CD4-positive, alpha-beta T cell (primary cell): ENCODE measurements around the gene SPTBN5. TPM values are rescaled to one million over a fixed set of nuclear protein-coding genes. Genes with fewer than 3 reads are reported as not detected.

Source experiments
- ATAC-seq: fragments of 200-7000 bp; cut with Tn5 transposase; one replicate; pipeline ENCODE4 v1.10.0; 2022; ENCODE audit warnings: mild to moderate bottlenecking; ENCODE audit not compliant: poor library complexity
- CTCF ChIA-PET: fragments of 350-600 bp; sonication (Branson Sonifier 250); formaldehyde crosslinking; loops from one replicate; lab custom pipeline; 2021; ENCODE audit warnings: antibody characterized with exemption, inconsistent platforms; lab: Charles Lee
- POLR2A ChIA-PET: fragments of 350-600 bp; sonication (Branson Sonifier 250); formaldehyde crosslinking; loops from one replicate; lab custom pipeline; 2021; ENCODE audit warnings: antibody characterized with exemption, inconsistent platforms; lab: Charles Lee
- DNase-seq, 14 experiments: peaks; one replicate each; pipeline ENCODE4 v3.0.0-alpha.2; 2013 to 2020; ENCODE audit warnings: mixed read lengths in 2 of 14
- H3K27ac ChIP-seq, 2 donors: one replicate each; pipeline versions ENCODE4 v1.5.1 to v1.7.0; 2013; ENCODE audit warnings: low read length in 2 of 2, low read depth in 1 of 2, mild to moderate bottlenecking in 1 of 2
- H3K27me3 ChIP-seq, 2 experiments: 1 replicate in 1 of 2; 2 replicates in 1 of 2; pipeline versions ENCODE4 v1.6.1 to v1.7.0; 2013; ENCODE audit warnings: low read length in 2 of 2, control low read depth in 1 of 2, mild to moderate bottlenecking in 1 of 2, moderate library complexity in 1 of 2; ENCODE audit not compliant: insufficient read depth in 2 of 2, control insufficient read depth in 1 of 2
- H3K36me3 ChIP-seq: one replicate; pipeline ENCODE4 v1.6.1; 2013; ENCODE audit warnings: low read length, control low read depth; ENCODE audit not compliant: insufficient read depth
- H3K4me1 ChIP-seq: one replicate; pipeline ENCODE4 v1.6.1; 2013; ENCODE audit warnings: low read length, control low read depth; ENCODE audit not compliant: insufficient read depth
- H3K4me3 ChIP-seq: one replicate; pipeline ENCODE4 v1.5.1; 2013; ENCODE audit warnings: mild to moderate bottlenecking, low read length, moderate library complexity
- H3K9me3 ChIP-seq, 2 experiments: 1 replicate in 1 of 2; 2 replicates in 1 of 2; pipeline versions ENCODE4 v1.6.1 to v1.7.0; 2013; ENCODE audit warnings: low read length in 2 of 2, mild to moderate bottlenecking in 2 of 2, control low read depth in 1 of 2, moderate library complexity in 1 of 2; ENCODE audit not compliant: control insufficient read depth in 1 of 2, insufficient read depth in 1 of 2
- H3K27ac Mint-ChIP-seq: one replicate; pipeline ENCODE4 v1.8.0; 2020; ENCODE audit warnings: mixed read lengths
- H3K27me3 Mint-ChIP-seq: one replicate; pipeline ENCODE4 v1.8.0; 2021; ENCODE audit warnings: mixed read lengths
- H3K36me3 Mint-ChIP-seq: one replicate; pipeline ENCODE4 v1.8.0; 2021; ENCODE audit warnings: low read depth, mixed read lengths
- H3K4me1 Mint-ChIP-seq: one replicate; pipeline ENCODE4 v1.8.0; 2021; ENCODE audit warnings: low read depth, mixed read lengths
- H3K4me3 Mint-ChIP-seq: one replicate; pipeline ENCODE4 v1.8.0; 2020; ENCODE audit warnings: mild to moderate bottlenecking, mixed read lengths
- H3K9me3 Mint-ChIP-seq: one replicate; pipeline ENCODE4 v1.8.0; 2020; ENCODE audit warnings: mixed read lengths
- CTCF ChIP-seq: fragments of 200-600 bp; IDR thresholded peaks from one replicate; pipeline ENCODE4 v1.8.0; 2022; ENCODE audit warnings: antibody characterized with exemption, mild to moderate bottlenecking
- intact Hi-C, 2 experiments: fragments of 100-400 bp; cut with DNase I in 1 of 2; cut with micrococcal nuclease in 1 of 2; formaldehyde crosslinking; loops; one replicate each; pipeline versions ENCODE4 v1.15.1 to v1.9.0; 2023 to 2025; cut with DNase I, micrococcal nuclease
- total RNA-seq, 174 experiments: library from RNA in 2 of 174; stranded (reverse) in 2 of 174; gene quantifications; one replicate each; pipeline ENCODE4 v1.2.3 and lab custom pipeline; 2021 to 2026

SPTBN5 gene
- total RNA-seq, 2 experiments from 2014 or later, result 2.2 to 2.3 TPM

GRCh38 chr15:41878355-41878699 is 15.5 kb downstream of the SPTBN5 start:
- Histone ChIP-seq H3K9me3 (no peaks in the 10 kb centered on the region), H3K4me1 (peaks cover 9% of the 10 kb centered on the region), H3K36me3 (no peaks in the 10 kb centered on the region), H3K4me3 (no peak overlapping the region), H3K27ac (no peak overlapping the region), H3K27me3 (peaks cover 0 to 12% of the 10 kb centered on the region in 2 experiments)
- intact Hi-C loops, result no loop called here
- no peak overlapping the region for H3K4me3 Mint-ChIP-seq
- H3K36me3 Mint-ChIP-seq, result no peaks in the 10 kb centered on the region
- no peak overlapping the region for H3K27ac Mint-ChIP-seq
- TF ChIP-seq CTCF, result no peak
- ATAC-seq, result no peak
- ChIA-PET CTCF (no interaction called here), POLR2A (no interaction called here)
- no peak for DNase-seq
- no peaks in the 10 kb centered on the region for H3K9me3 Mint-ChIP-seq
- H3K27me3 Mint-ChIP-seq, result peaks cover 12% of the 10 kb centered on the region
- peaks cover 6% of the 10 kb centered on the region for H3K4me1 Mint-ChIP-seq

- Mint-ChIP-seq H3K27me3 (peaks cover 12% of the 10 kb centered on the region), H3K27ac (no peak overlapping the region), H3K36me3 (no peaks in the 10 kb centered on the region), H3K4me1 (peaks cover 6% of the 10 kb centered on the region), H3K4me3 (no peak overlapping the region), H3K9me3 (no peaks in the 10 kb centered on the region)
- TF ChIP-seq CTCF, result no peak
- no peaks in the 10 kb centered on the region for H3K36me3 ChIP-seq
- no peaks in the 10 kb centered on the region for H3K9me3 ChIP-seq
- H3K27ac ChIP-seq, result no peak overlapping the region
- DNase-seq (no peak), ATAC-seq (no peak)
- H3K4me1 ChIP-seq, result peaks cover 9% of the 10 kb centered on the region
- POLR2A ChIA-PET, result no interaction called here
- peaks cover 0 to 12% of the 10 kb centered on the region in 2 experiments for H3K27me3 ChIP-seq
- CTCF ChIA-PET, result no interaction called here
- no peak overlapping the region for H3K4me3 ChIP-seq
- intact Hi-C loops, result no loop called here
Measured at GRCh38 chr15:41877631-41878354, 16.1 kb downstream of the SPTBN5 start.

GRCh38 chr15:41876689-41877088 is 17.2 kb downstream of the SPTBN5 start:
- no peak for DNase-seq
- H3K27me3 ChIP-seq, result peaks cover 0 to 5% of the 10 kb centered on the region in 2 experiments
- Mint-ChIP-seq H3K4me3 (no peak overlapping the region), H3K9me3 (no peaks in the 10 kb centered on the region), H3K4me1 (peaks cover 6% of the 10 kb centered on the region), H3K36me3 (no peaks in the 10 kb centered on the region), H3K27ac (no peak overlapping the region), H3K27me3 (peaks cover 12% of the 10 kb centered on the region)
- peaks cover 3% of the 10 kb centered on the region for H3K4me1 ChIP-seq
- no peaks in the 10 kb centered on the region for H3K36me3 ChIP-seq
- CTCF ChIA-PET, result no interaction called here
- no peak overlapping the region for H3K27ac ChIP-seq
- no peaks in the 10 kb centered on the region for H3K9me3 ChIP-seq
- no peak for ATAC-seq
- intact Hi-C loops, result no loop called here
- POLR2A ChIA-PET, result no interaction called here
- TF ChIP-seq CTCF, result no peak
- H3K4me3 ChIP-seq, result no peak overlapping the region
